Endothelial cell of umbilical vein (primary cell): ENCODE measurements around the gene TMEM135.

Experiments used
- EZH2 ChIP-seq: IDR thresholded peaks from 2 replicates; pipeline ENCODE4 v1.6.1; 2012; ENCODE audit warnings: borderline replicate concordance, low read depth, mild to moderate bottlenecking, moderate library complexity, low read length, inconsistent platforms; ENCODE audit not compliant: severe bottlenecking
- POLR2A ChIP-seq: IDR thresholded peaks from 2 replicates; pipeline ENCODE4 v1.6.1; 2012; ENCODE audit warnings: low read depth, mild to moderate bottlenecking, control low read depth, low read length
- POLR2AphosphoS5 ChIP-seq: IDR thresholded peaks from 2 replicates; pipeline ENCODE4 v1.6.1; 2012; ENCODE audit warnings: low read depth, mild to moderate bottlenecking, control low read depth, low read length, moderate library complexity; ENCODE audit not compliant: insufficient read depth
- TF ChIP-seq, protein P1 (sequence below), 2 donors: IDR thresholded peaks; 1 replicate in 1 of 2; 2 replicates in 1 of 2; pipeline ENCODE4 v1.5.1; 2011; ENCODE audit warnings: low read length in 2 of 2, mild to moderate bottlenecking in 2 of 2, moderate library complexity in 2 of 2, control low read depth in 1 of 2, inconsistent platforms in 1 of 2, low read depth in 1 of 2; ENCODE audit not compliant: insufficient read depth in 1 of 2; ENCODE audit errors: extremely low read depth in 1 of 2
- TF ChIP-seq, protein P2 (sequence below): IDR thresholded peaks from 2 replicates; pipeline ENCODE4 v1.6.1; 2011; ENCODE audit not compliant: insufficient read depth, insufficient read length

DNA sequence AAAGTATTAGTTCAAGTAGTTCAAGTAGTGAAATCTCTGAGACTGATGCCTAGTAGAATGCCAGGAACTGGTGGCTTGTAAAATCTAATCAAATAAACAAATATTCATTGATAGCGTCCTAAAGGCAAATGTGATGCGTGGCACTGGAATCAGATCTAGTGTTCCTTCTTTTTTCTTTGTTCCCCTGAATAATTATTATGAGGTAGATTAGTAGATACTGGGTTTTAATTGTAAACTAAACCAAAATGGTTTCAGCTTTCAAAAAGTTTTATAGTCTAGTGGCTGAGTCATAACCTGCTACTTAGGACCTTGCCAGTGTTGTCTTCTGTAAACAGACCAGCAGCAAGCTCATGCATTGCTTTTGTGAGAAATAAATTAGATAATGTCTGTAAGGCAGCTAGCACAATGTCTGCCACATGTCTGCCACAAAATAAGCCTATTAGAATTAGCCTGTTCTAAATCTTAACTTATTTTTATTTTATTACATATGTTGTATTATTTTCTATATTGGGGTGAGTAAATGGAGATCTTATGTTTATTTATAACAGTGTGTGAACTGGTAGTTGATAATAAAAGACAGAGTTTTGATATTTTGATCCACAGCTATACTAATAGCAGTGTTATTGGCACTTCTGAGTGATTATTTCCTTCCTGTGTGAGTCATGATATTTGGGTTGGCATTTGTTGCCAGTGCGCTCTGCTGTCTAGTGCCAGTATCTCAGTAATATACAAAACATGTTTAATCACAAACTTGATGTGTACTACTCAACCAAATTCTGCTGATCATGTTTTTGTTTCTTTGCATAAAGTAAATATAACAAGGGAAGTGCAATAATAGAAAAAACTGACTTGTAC, 135.7 kb downstream of the TMEM135 start:
- TF ChIP-seq POLR2AphosphoS5 (peak; percentile 81), EZH2 (no peak), POLR2A (no peak)
- TF ChIP-seq, protein P1, sequence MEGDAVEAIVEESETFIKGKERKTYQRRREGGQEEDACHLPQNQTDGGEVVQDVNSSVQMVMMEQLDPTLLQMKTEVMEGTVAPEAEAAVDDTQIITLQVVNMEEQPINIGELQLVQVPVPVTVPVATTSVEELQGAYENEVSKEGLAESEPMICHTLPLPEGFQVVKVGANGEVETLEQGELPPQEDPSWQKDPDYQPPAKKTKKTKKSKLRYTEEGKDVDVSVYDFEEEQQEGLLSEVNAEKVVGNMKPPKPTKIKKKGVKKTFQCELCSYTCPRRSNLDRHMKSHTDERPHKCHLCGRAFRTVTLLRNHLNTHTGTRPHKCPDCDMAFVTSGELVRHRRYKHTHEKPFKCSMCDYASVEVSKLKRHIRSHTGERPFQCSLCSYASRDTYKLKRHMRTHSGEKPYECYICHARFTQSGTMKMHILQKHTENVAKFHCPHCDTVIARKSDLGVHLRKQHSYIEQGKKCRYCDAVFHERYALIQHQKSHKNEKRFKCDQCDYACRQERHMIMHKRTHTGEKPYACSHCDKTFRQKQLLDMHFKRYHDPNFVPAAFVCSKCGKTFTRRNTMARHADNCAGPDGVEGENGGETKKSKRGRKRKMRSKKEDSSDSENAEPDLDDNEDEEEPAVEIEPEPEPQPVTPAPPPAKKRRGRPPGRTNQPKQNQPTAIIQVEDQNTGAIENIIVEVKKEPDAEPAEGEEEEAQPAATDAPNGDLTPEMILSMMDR (IDR thresholded peaks at IDR 0.05; ENCODE audit: extremely low read depth in 1 of 2, insufficient read depth in 1 of 2, low read depth in 1 of 2, low read length in 2 of 2) = no peak
- TF ChIP-seq, protein P2, sequence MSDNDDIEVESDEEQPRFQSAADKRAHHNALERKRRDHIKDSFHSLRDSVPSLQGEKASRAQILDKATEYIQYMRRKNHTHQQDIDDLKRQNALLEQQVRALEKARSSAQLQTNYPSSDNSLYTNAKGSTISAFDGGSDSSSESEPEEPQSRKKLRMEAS = no peak
